Measurements from ENCODE around the gene POM121C.
"Not testable (repeated sequence)": the region's sequence is repeated elsewhere in the genome, so short reads cannot be mapped to it uniquely, and the experiment has no call there.

- TF ChIP-seq POLR2A (IDR thresholded peaks at IDR 0.05), result not testable (repeated sequence)
- TF ChIP-seq, protein P1, sequence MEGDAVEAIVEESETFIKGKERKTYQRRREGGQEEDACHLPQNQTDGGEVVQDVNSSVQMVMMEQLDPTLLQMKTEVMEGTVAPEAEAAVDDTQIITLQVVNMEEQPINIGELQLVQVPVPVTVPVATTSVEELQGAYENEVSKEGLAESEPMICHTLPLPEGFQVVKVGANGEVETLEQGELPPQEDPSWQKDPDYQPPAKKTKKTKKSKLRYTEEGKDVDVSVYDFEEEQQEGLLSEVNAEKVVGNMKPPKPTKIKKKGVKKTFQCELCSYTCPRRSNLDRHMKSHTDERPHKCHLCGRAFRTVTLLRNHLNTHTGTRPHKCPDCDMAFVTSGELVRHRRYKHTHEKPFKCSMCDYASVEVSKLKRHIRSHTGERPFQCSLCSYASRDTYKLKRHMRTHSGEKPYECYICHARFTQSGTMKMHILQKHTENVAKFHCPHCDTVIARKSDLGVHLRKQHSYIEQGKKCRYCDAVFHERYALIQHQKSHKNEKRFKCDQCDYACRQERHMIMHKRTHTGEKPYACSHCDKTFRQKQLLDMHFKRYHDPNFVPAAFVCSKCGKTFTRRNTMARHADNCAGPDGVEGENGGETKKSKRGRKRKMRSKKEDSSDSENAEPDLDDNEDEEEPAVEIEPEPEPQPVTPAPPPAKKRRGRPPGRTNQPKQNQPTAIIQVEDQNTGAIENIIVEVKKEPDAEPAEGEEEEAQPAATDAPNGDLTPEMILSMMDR (IDR thresholded peaks at IDR 0.05), result not testable (repeated sequence)
Observed at GRCh38 chr7:75527224-75527722, 41.2 kb upstream of the POM121C start.

All from gastroesophageal sphincter (tissue), 3 donors.